ENCODE measurements around the gene ZNF821.

DNA sequence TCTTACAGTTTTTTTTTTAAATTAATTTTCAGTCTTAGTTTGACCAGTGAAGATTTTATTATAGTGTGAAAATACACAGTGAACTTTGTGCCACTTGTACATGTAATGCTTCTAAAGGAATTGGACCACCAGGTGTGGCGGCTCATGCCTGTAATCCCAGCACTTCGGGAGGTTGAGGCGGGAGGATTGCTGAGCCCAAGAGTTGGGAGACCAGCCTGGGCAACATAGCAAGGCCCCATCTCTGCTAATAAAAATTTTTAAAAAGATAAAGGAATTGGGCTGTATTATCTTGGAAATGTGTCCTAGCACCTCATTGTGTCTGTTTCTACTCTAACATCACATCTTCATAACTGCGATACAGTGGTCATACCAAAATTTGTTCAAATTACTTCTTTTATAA, 15.2 kb upstream of the ZNF821 start:
- TF ChIP-seq POLR2A (IDR thresholded peaks at IDR 0.05), result no peak
- TF ChIP-seq, protein P1, sequence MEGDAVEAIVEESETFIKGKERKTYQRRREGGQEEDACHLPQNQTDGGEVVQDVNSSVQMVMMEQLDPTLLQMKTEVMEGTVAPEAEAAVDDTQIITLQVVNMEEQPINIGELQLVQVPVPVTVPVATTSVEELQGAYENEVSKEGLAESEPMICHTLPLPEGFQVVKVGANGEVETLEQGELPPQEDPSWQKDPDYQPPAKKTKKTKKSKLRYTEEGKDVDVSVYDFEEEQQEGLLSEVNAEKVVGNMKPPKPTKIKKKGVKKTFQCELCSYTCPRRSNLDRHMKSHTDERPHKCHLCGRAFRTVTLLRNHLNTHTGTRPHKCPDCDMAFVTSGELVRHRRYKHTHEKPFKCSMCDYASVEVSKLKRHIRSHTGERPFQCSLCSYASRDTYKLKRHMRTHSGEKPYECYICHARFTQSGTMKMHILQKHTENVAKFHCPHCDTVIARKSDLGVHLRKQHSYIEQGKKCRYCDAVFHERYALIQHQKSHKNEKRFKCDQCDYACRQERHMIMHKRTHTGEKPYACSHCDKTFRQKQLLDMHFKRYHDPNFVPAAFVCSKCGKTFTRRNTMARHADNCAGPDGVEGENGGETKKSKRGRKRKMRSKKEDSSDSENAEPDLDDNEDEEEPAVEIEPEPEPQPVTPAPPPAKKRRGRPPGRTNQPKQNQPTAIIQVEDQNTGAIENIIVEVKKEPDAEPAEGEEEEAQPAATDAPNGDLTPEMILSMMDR (IDR thresholded peaks at IDR 0.05), result no peak
- TF ChIP-seq POLR2AphosphoS5 (IDR thresholded peaks at IDR 0.05), result no peak
- no peak for TF ChIP-seq EP300 (IDR thresholded peaks at IDR 0.05)
